Measurements from ENCODE around the gene MITF. TPM values are rescaled to one million over a fixed set of nuclear protein-coding genes. Genes with fewer than 3 reads are reported as not detected.
A peak's percentile ranks its signal among the peaks of the same experiment; 100 is the strongest.

The MITF gene
- total RNA-seq, 1 donor, result 30.2 TPM

GRCh38 chr3:69864766-69865165, 125.5 kb downstream of the MITF start:
- no peak for TF ChIP-seq CTCF (IDR thresholded peaks at IDR 0.05; ENCODE audit: insufficient read depth, low read depth, low read length)
- DNase-seq (ENCODE audit: low read depth), result no peak

GRCh38 chr3:69865925-69866679, 126.8 kb downstream of the MITF start:
- peak overlapping the region; percentile 37 for H3K4me3 ChIP-seq (ENCODE audit: low read depth, low read length)
- peak; percentile 39 for DNase-seq (ENCODE audit: low read depth)
- TF ChIP-seq CTCF (IDR thresholded peaks at IDR 0.05; ENCODE audit: insufficient read depth, low read depth, low read length), result no peak

More at GRCh38 chr3:69864766-69865165, 125.5 kb downstream of the MITF start:
- no peak overlapping the region for H3K4me3 ChIP-seq (ENCODE audit: low read depth, low read length)

GRCh38 chr3:69866988-69867720, 127.9 kb downstream of the MITF start:
- no peak for TF ChIP-seq CTCF (IDR thresholded peaks at IDR 0.05; ENCODE audit: insufficient read depth, low read depth, low read length)
- DNase-seq (ENCODE audit: low read depth), result peak; percentile 56
- H3K4me3 ChIP-seq (ENCODE audit: low read depth, low read length), result peak overlapping the region; percentile 37

- peak; percentile 82 for DNase-seq (ENCODE audit: low read depth)
- no peak for TF ChIP-seq CTCF (IDR thresholded peaks at IDR 0.05; ENCODE audit: insufficient read depth, low read depth, low read length)
Measured at GRCh38 chr3:69867941-69868505, 128.8 kb downstream of the MITF start.

GRCh38 chr3:69868841-69869420, 129.7 kb downstream of the MITF start:
- DNase-seq (ENCODE audit: low read depth), result peak; percentile 24
- H3K4me3 ChIP-seq (ENCODE audit: low read depth, low read length), result no peak overlapping the region

More at GRCh38 chr3:69867941-69868505, 128.8 kb downstream of the MITF start:
- no peak overlapping the region for H3K4me3 ChIP-seq (ENCODE audit: low read depth, low read length)

More at GRCh38 chr3:69868841-69869420, 129.7 kb downstream of the MITF start:
- TF ChIP-seq CTCF (IDR thresholded peaks at IDR 0.05; ENCODE audit: insufficient read depth, low read depth, low read length), result no peak

All from fibroblast of villous mesenchyme (primary cell).